ENCODE measurements around the gene NFIA.

GRCh38 chr1:61279570-61279969 is 197.2 kb downstream of the NFIA start:
- TF ChIP-seq CTCF (conservative IDR thresholded peaks at IDR 0.05; ENCODE audit: low read depth, low read length) (no peak), EZH2 (IDR thresholded peaks at IDR 0.05; ENCODE audit: borderline replicate concordance, low read depth, low read length, poor library complexity, severe bottlenecking) (no peak)
